Panc1 (cell line): ENCODE results near the gene IRX4. TPM values are rescaled to one million over a fixed set of nuclear protein-coding genes. Genes with fewer than 3 reads are reported as not detected.

Source experiments
- ATAC-seq: fragments of 200-7000 bp; cut with Tn5 transposase; 2 replicates; pipeline ENCODE4 v1.9.1; 2020; ENCODE audit warnings: mild to moderate bottlenecking, moderate library complexity
- BruUV-seq: library from RNA; stranded (reverse); fragments of 400-500 nt; replicated peaks from 2 replicates; lab custom pipeline; 2021; lab: Mats Ljungman, UMichigan
- CTCF ChIA-PET: fragments of 300-600 bp; sonication (Branson Sonifier 250); formaldehyde crosslinking; loops from one replicate; lab custom pipeline; 2022; ENCODE audit warnings: antibody characterized with exemption; lab: Charles Lee
- POLR2A ChIA-PET: fragments of 300-600 bp; sonication (Branson Sonifier 250); formaldehyde crosslinking; loops from one replicate; lab custom pipeline; 2022; ENCODE audit warnings: antibody characterized with exemption; lab: Charles Lee
- DNase-seq: peaks from one replicate; pipeline ENCODE4 v3.0.0-alpha.2; 2010; ENCODE audit warnings: low read depth, low spot score
- H3K27ac ChIP-seq: 2 replicates; pipeline ENCODE4 v1.5.1; 2011; ENCODE audit warnings: mild to moderate bottlenecking, low read length, inconsistent platforms
- H3K27me3 ChIP-seq: fragments of 200-500 bp; sonication (Bioruptor generic); 2 replicates; pipeline ENCODE4 v1.6.0; 2014; ENCODE audit warnings: low read length, inconsistent platforms; ENCODE audit not compliant: control insufficient read depth, insufficient read depth
- H3K36me3 ChIP-seq: fragments of 200-500 bp; sonication (Bioruptor generic); 2 replicates; pipeline ENCODE4 v1.5.1; 2014; ENCODE audit warnings: inconsistent platforms, mild to moderate bottlenecking, low read length, moderate library complexity; ENCODE audit not compliant: control insufficient read depth, insufficient read depth
- H3K4me1 ChIP-seq: 2 replicates; pipeline ENCODE4 v1.5.1; 2011; ENCODE audit warnings: inconsistent platforms, mild to moderate bottlenecking, low read length, moderate library complexity; ENCODE audit not compliant: control insufficient read depth, insufficient read depth
- H3K4me3 ChIP-seq, 2 experiments: 2 replicates each; pipeline ENCODE4 v1.5.1; 2011 to 2012; ENCODE audit warnings: low read depth in 2 of 2, low read length in 2 of 2, mild to moderate bottlenecking in 2 of 2, inconsistent platforms in 1 of 2, moderate library complexity in 1 of 2
- H3K9me3 ChIP-seq: fragments of 200-500 bp; sonication (Bioruptor generic); 2 replicates; pipeline ENCODE4 v1.5.1; 2014; ENCODE audit warnings: low read depth, mild to moderate bottlenecking, inconsistent platforms, low read length, moderate library complexity; ENCODE audit not compliant: control insufficient read depth, insufficient read depth
- POLR2AphosphoS5 ChIP-seq: IDR thresholded peaks from 2 replicates; pipeline ENCODE4 v1.6.1; 2012; ENCODE audit warnings: mild to moderate bottlenecking, low read depth, low read length, moderate library complexity
- SIN3A ChIP-seq: IDR thresholded peaks from 2 replicates; pipeline ENCODE4 v1.6.1; 2012; ENCODE audit warnings: low read depth, mild to moderate bottlenecking, low read length, moderate library complexity, borderline replicate concordance; ENCODE audit not compliant: insufficient read depth
- TCF7L2 ChIP-seq: IDR thresholded peaks from 2 replicates; pipeline ENCODE4 v1.6.1; 2011; ENCODE audit warnings: mild to moderate bottlenecking, low read depth, low read length, inconsistent platforms
- in situ Hi-C: cut with HindIII; loops from 2 replicates; pipeline ENCODE4 v1.10.0; 2016; ENCODE audit warnings: low sequenced_read_pairs, low pct_unique_long_range_greater_than_20kb
- intact Hi-C: fragments of 100-400 bp; cut with micrococcal nuclease; formaldehyde crosslinking; loops from one replicate; pipeline ENCODE4 v1.10.0; 2022; ENCODE audit not compliant: unreplicated experiment
- total RNA-seq: library from RNA; stranded (reverse); gene quantifications from one replicate; pipeline ENCODE4 v1.2.1, GENCODE V29; 2021; ENCODE audit not compliant: unreplicated experiment
- TF ChIP-seq, protein P1 (sequence below): fragments of 450-650 bp; IDR thresholded peaks from 2 replicates; pipeline ENCODE4 v1.5.1; 2017; ENCODE audit warnings: mild to moderate bottlenecking
- TF ChIP-seq, protein P2 (sequence below), 2 experiments: IDR thresholded peaks; 2 replicates each; pipeline ENCODE4 v1.6.1; 2011 to 2012; ENCODE audit warnings: low read depth in 2 of 2, control low read depth in 1 of 2, low read length in 1 of 2, mild to moderate bottlenecking in 1 of 2, moderate library complexity in 1 of 2; ENCODE audit not compliant: insufficient read depth in 1 of 2

IRX4 gene
- total RNA-seq, 1 experiment from 2014 or later, result 0.18 TPM

DNA sequence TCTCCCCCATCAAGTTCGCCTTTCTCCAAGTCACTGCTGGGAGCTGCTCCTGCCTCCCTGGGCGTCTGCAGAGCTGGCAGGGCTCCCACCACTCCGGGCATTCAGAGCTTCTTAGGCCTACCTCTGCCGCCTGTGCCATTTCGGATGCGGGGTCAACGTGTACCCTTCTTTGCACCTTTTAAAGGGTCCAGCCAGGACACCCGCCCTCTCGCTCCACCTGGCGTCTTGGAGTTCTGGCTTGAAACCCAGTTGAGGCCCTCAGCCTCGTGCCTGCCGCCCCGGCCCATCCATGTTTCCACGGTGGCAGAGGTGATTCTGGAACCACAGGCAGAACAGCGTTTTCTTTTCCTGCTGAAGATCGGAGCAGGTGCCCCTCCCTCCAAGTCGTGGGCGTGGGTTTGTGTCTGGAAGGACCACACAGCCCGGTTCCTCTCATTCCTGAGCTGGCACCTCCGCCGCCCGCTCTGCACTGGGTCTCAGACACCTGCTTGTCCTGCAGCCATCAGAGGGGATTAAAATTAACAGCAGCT lies 48.6 kb downstream of the IRX4 start:
- intact Hi-C loops (no loop called here), in situ Hi-C loops (no loop called here)
- DNase-seq, result no peak
- TF ChIP-seq, protein P1, sequence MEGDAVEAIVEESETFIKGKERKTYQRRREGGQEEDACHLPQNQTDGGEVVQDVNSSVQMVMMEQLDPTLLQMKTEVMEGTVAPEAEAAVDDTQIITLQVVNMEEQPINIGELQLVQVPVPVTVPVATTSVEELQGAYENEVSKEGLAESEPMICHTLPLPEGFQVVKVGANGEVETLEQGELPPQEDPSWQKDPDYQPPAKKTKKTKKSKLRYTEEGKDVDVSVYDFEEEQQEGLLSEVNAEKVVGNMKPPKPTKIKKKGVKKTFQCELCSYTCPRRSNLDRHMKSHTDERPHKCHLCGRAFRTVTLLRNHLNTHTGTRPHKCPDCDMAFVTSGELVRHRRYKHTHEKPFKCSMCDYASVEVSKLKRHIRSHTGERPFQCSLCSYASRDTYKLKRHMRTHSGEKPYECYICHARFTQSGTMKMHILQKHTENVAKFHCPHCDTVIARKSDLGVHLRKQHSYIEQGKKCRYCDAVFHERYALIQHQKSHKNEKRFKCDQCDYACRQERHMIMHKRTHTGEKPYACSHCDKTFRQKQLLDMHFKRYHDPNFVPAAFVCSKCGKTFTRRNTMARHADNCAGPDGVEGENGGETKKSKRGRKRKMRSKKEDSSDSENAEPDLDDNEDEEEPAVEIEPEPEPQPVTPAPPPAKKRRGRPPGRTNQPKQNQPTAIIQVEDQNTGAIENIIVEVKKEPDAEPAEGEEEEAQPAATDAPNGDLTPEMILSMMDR, result no peak
- no peak for TF ChIP-seq TCF7L2
- TF ChIP-seq, protein P2, sequence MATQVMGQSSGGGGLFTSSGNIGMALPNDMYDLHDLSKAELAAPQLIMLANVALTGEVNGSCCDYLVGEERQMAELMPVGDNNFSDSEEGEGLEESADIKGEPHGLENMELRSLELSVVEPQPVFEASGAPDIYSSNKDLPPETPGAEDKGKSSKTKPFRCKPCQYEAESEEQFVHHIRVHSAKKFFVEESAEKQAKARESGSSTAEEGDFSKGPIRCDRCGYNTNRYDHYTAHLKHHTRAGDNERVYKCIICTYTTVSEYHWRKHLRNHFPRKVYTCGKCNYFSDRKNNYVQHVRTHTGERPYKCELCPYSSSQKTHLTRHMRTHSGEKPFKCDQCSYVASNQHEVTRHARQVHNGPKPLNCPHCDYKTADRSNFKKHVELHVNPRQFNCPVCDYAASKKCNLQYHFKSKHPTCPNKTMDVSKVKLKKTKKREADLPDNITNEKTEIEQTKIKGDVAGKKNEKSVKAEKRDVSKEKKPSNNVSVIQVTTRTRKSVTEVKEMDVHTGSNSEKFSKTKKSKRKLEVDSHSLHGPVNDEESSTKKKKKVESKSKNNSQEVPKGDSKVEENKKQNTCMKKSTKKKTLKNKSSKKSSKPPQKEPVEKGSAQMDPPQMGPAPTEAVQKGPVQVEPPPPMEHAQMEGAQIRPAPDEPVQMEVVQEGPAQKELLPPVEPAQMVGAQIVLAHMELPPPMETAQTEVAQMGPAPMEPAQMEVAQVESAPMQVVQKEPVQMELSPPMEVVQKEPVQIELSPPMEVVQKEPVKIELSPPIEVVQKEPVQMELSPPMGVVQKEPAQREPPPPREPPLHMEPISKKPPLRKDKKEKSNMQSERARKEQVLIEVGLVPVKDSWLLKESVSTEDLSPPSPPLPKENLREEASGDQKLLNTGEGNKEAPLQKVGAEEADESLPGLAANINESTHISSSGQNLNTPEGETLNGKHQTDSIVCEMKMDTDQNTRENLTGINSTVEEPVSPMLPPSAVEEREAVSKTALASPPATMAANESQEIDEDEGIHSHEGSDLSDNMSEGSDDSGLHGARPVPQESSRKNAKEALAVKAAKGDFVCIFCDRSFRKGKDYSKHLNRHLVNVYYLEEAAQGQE (IDR thresholded peaks at IDR 0.05; ENCODE audit: insufficient read depth in 1 of 2, low read depth in 2 of 2, low read length in 1 of 2), result no peak
- TF ChIP-seq POLR2AphosphoS5, result no peak
- no peak for TF ChIP-seq SIN3A
- BruUV-seq, result no TSS peak
- no peaks in the 10 kb centered on the region for H3K27me3 ChIP-seq
- ChIA-PET POLR2A (no interaction called here), CTCF (no interaction called here)
- no peaks in the 10 kb centered on the region for H3K36me3 ChIP-seq
- no peak for ATAC-seq
- H3K27ac ChIP-seq, result no peak overlapping the region
- no peaks in the 10 kb centered on the region for H3K9me3 ChIP-seq
- H3K4me1 ChIP-seq, result no peaks in the 10 kb centered on the region
- no peak overlapping the region for H3K4me3 ChIP-seq

DNA sequence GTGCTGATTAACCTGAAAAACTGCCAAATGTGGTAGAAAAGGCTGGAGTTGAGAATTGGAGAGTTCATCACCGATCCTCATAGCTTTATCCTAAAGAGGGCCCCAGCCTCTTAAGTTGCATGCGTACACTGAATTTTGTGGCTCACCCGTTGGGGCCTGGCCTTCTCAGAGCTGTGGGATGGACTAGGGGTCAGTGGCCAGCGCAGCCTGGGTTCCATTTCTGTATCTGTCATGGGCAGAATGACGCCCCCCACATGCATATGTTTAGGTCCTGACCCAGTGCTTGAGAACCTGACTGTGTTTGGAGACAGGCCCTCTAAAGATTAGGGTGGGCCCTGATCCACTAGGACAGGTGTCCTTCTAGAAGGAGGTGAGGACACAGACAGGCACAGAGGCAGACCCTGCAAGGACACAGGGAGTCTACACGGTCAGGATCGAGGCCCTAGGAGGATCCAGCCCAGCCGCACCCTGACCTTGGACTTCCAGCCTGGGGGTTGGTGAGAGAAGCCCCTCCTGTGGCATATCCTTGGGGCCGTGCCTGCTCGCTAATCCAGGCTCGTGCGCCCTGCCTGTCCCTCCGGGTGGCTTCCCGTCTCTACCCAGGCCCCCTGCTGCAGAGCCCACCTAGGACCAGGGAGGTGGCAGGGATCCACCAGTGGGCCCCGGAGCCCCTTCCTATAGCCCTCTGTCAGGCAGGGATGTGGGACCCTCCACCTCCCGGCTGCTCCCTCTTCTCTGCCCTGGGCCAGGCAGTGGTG lies 49.3 kb downstream of the IRX4 start:
- Histone ChIP-seq H3K9me3 (no peaks in the 10 kb centered on the region), H3K36me3 (no peaks in the 10 kb centered on the region), H3K27me3 (no peaks in the 10 kb centered on the region), H3K27ac (no peak overlapping the region), H3K4me1 (no peaks in the 10 kb centered on the region), H3K4me3 (no peak overlapping the region)
- TF ChIP-seq SIN3A (no peak), TCF7L2 (no peak), POLR2AphosphoS5 (no peak)
- TF ChIP-seq, protein P2 (IDR thresholded peaks at IDR 0.05; ENCODE audit: insufficient read depth in 1 of 2, low read depth in 2 of 2, low read length in 1 of 2), result no peak
- TF ChIP-seq, protein P1, result no peak
- DNase-seq (no peak), ATAC-seq (no peak)
- intact Hi-C loops, result no loop called here
- POLR2A ChIA-PET, result no interaction called here
- in situ Hi-C loops, result no loop called here
- no TSS peak for BruUV-seq
- CTCF ChIA-PET, result no interaction called here
